ENCODE measurements around the gene INAVA.
A peak's percentile ranks its signal among the peaks of the same experiment; 100 is the strongest.

INAVA gene, protein sequence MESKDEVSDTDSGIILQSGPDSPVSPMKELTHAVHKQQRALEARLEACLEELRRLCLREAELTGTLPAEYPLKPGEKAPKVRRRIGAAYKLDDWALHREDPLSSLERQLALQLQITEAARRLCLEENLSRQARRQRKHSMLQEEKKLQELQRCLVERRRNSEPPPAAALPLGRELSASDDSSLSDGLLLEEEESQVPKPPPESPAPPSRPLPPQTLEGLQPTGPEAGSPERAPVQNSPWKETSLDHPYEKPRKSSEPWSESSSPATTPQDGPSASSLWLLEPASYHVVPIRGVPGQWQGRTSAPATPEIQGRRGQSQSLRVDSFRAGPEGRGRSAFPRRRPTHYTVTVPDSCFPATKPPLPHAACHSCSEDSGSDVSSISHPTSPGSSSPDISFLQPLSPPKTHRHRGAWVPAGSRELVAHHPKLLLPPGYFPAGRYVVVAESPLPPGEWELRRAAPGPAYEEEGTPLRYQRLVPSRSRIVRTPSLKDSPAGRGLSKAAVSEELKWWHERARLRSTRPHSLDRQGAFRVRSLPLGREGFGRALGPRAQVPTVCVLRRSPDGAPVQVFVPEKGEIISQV

GRCh38 chr1:200894712-200895442 is at the start of gene INAVA:
Gene INAVA, plus strand, starts transcription at chr1:200894900. Its CDS starts 3,501 bp downstream, at chr1:200898401.
- Histone ChIP-seq H3K36me3 (ENCODE audit: control insufficient read depth, insufficient read depth, low read length) (peaks cover 24% of the 10 kb centered on the region), H3K9me3 (ENCODE audit: control insufficient read depth, insufficient read depth, low read length) (no peaks in the 10 kb centered on the region), H3K9ac (ENCODE audit: low read depth, low read length) (no peak within 1 kb of the TSS), H3K27me3 (ENCODE audit: control insufficient read depth, insufficient read depth, low read length) (no peaks in the 10 kb centered on the region), H3K4me3 (ENCODE audit: low read depth, low read length) (peak within 1 kb of the TSS; percentile 93), H3K27ac (ENCODE audit: low read depth, low read length) (peak within 1 kb of the TSS; percentile 99), H3K4me1 (ENCODE audit: control insufficient read depth, insufficient read depth, low read length) (peaks cover 44% of the 10 kb centered on the region)

DNA sequence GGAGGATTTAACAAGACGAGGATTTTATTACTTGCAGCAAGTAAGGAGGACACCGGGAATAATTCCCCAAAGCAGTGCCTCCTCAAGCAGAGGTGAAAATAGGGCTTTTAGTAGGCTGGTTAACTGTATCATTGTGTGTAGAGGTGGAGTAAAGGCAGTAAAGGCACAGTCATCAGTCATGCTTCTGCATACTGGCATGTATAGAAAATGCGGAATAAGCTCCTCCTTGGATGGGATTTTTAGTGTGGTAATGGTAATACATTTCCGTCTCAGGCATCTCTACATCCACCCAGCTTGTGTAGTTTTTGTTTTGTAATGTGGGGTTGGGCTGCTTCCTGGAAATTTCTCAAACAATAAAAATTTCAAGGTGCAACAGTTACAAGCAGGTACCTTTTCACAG is 49.3 kb upstream of the INAVA start:
- H3K9ac ChIP-seq (ENCODE audit: low read depth, low read length): no peak overlapping the region
- no peak overlapping the region for H3K4me3 ChIP-seq (ENCODE audit: low read depth, low read length)
- peaks cover 55% of the 10 kb centered on the region for H3K36me3 ChIP-seq (ENCODE audit: control insufficient read depth, insufficient read depth, low read length)
- H3K4me1 ChIP-seq (ENCODE audit: control insufficient read depth, insufficient read depth, low read length): peaks cover 12% of the 10 kb centered on the region; the same call in 1 of the 2 replicates
- H3K27me3 ChIP-seq (ENCODE audit: control insufficient read depth, insufficient read depth, low read length): no peaks in the 10 kb centered on the region
- no peak overlapping the region for H3K27ac ChIP-seq (ENCODE audit: low read depth, low read length)
- H3K9me3 ChIP-seq (ENCODE audit: control insufficient read depth, insufficient read depth, low read length): no peaks in the 10 kb centered on the region

DNA sequence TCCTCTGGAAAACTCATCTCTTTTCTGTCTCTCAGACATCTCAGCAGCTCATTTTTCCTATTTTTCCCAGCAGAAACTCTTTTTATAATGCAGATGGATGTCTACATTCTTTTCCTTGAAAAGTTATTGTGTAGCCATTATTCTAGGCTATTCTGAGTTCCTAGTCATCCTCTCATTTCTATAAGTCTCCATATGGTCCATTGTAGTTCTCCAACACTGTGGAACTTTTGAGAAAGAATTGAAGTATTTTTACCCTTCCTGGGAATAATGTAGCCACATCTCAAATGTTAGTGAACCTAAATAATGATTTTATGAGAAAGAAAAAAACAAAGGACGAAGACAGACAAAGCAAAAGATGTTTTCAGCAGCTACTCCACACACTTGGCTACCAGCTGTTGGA is 48.3 kb upstream of the INAVA start:
- Histone ChIP-seq H3K9ac (ENCODE audit: low read depth, low read length) (no peak overlapping the region), H3K27ac (ENCODE audit: low read depth, low read length) (no peak overlapping the region), H3K4me3 (ENCODE audit: low read depth, low read length) (no peak overlapping the region), H3K4me1 (ENCODE audit: control insufficient read depth, insufficient read depth, low read length) (peaks cover 12% of the 10 kb centered on the region; the same call in 1 of the 2 replicates), H3K9me3 (ENCODE audit: control insufficient read depth, insufficient read depth, low read length) (no peaks in the 10 kb centered on the region), H3K36me3 (ENCODE audit: control insufficient read depth, insufficient read depth, low read length) (peaks cover 63% of the 10 kb centered on the region), H3K27me3 (ENCODE audit: control insufficient read depth, insufficient read depth, low read length) (no peaks in the 10 kb centered on the region)

DNA sequence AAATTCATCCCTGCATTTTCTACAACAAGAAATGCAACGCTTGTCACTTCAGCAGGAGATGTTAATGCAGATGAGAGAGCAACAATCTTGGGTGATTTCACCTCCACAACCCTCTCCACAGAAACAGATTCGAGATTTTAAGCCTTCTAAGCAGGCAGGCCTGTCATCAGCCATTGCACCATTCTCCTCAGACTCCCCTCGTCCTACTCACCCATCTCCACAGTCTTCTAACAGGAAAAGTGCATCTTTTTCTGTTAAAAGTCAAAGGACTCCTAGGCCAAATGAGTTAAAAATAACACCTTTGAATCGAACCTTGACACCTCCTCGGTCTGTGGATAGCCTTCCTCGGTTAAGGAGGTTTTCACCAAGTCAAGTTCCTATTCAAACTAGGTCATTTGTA is 45.3 kb upstream of the INAVA start:
- peaks cover 77% of the 10 kb centered on the region for H3K36me3 ChIP-seq (ENCODE audit: control insufficient read depth, insufficient read depth, low read length)
- no peaks in the 10 kb centered on the region for H3K9me3 ChIP-seq (ENCODE audit: control insufficient read depth, insufficient read depth, low read length)
- no peak overlapping the region for H3K27ac ChIP-seq (ENCODE audit: low read depth, low read length)
- H3K4me1 ChIP-seq (ENCODE audit: control insufficient read depth, insufficient read depth, low read length): peaks cover 12% of the 10 kb centered on the region; the same call in 1 of the 2 replicates
- no peak overlapping the region for H3K4me3 ChIP-seq (ENCODE audit: low read depth, low read length)
- no peaks in the 10 kb centered on the region for H3K27me3 ChIP-seq (ENCODE audit: control insufficient read depth, insufficient read depth, low read length)
- H3K9ac ChIP-seq (ENCODE audit: low read depth, low read length): no peak overlapping the region

- Histone ChIP-seq H3K9me3 (ENCODE audit: control insufficient read depth, insufficient read depth, low read length) (no peaks in the 10 kb centered on the region), H3K27ac (ENCODE audit: low read depth, low read length) (no peak overlapping the region), H3K4me1 (ENCODE audit: control insufficient read depth, insufficient read depth, low read length) (peaks cover 10% of the 10 kb centered on the region; the same call in 1 of the 2 replicates), H3K4me3 (ENCODE audit: low read depth, low read length) (no peak overlapping the region), H3K9ac (ENCODE audit: low read depth, low read length) (no peak overlapping the region), H3K36me3 (ENCODE audit: control insufficient read depth, insufficient read depth, low read length) (peaks cover 82% of the 10 kb centered on the region), H3K27me3 (ENCODE audit: control insufficient read depth, insufficient read depth, low read length) (no peaks in the 10 kb centered on the region)
Measured at GRCh38 chr1:200850554-200850953, 44.1 kb upstream of the INAVA start.

GRCh38 chr1:200856716-200857357 is 37.9 kb upstream of the INAVA start:
- no peaks in the 10 kb centered on the region for H3K4me1 ChIP-seq (ENCODE audit: control insufficient read depth, insufficient read depth, low read length)

DNA sequence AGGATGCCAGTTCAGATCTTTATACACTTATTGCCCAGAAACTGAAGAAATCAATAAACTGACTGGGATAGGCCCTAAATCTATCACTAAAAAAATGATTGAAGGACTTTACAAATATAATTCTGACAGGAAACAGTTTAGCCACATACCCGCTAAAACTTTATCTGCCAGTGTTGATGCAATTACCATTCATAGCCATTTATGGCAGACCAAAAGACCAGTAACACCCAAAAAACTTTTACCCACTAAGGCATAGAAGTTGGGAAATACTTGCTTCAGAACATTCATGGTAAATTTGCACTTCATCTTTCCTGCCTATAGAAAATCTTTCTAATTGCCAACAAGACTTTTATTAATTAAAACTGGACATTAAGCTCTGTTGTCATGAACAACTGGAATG is 36.9 kb upstream of the INAVA start:
- H3K27me3 ChIP-seq (ENCODE audit: control insufficient read depth, insufficient read depth, low read length): no peaks in the 10 kb centered on the region
- no peak overlapping the region for H3K27ac ChIP-seq (ENCODE audit: low read depth, low read length)
- no peaks in the 10 kb centered on the region for H3K4me1 ChIP-seq (ENCODE audit: control insufficient read depth, insufficient read depth, low read length)
- no peak overlapping the region for H3K9ac ChIP-seq (ENCODE audit: low read depth, low read length)
- no peak overlapping the region for H3K4me3 ChIP-seq (ENCODE audit: low read depth, low read length)
- peaks cover 58% of the 10 kb centered on the region for H3K36me3 ChIP-seq (ENCODE audit: control insufficient read depth, insufficient read depth, low read length)
- no peaks in the 10 kb centered on the region for H3K9me3 ChIP-seq (ENCODE audit: control insufficient read depth, insufficient read depth, low read length)

More at GRCh38 chr1:200856716-200857357, 37.9 kb upstream of the INAVA start:
- Histone ChIP-seq H3K27ac (ENCODE audit: low read depth, low read length) (no peak overlapping the region), H3K36me3 (ENCODE audit: control insufficient read depth, insufficient read depth, low read length) (peaks cover 67% of the 10 kb centered on the region), H3K9ac (ENCODE audit: low read depth, low read length) (no peak overlapping the region), H3K4me3 (ENCODE audit: low read depth, low read length) (no peak overlapping the region), H3K9me3 (ENCODE audit: control insufficient read depth, insufficient read depth, low read length) (no peaks in the 10 kb centered on the region), H3K27me3 (ENCODE audit: control insufficient read depth, insufficient read depth, low read length) (no peaks in the 10 kb centered on the region)

DNA sequence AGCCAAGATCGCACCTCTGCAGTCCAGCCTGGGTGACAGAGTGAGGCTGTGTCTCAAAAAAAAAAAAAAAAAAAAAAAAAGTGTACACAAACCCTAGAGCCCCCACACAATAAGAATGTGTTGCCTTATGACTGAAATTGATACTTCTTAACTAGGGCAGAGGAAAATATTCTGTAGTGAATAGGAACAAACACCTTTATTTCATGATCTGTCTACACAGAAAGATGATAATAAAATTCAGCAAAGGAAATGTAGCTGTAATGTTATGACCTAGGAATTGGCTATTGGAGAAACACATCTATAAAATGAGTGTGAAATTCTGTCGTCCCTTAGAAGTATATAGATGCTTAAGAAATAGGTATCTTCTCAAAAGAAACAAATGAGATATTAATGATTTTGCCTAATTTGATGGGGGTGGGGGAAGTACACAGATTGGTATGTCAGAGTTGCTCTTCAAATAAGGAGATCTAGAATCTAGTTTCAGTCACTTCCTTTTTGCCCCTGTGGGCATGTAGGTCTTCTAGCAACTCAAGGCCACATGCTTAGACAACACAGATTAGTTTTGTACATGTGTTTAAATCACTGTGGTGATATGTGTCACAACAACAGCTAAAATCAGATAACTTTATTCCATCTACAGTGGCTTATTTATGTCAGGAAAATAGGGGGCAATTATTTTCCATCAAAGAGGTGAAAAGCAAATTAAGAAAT is 32.6 kb upstream of the INAVA start:
- no peak overlapping the region for H3K27ac ChIP-seq (ENCODE audit: low read depth, low read length)
- no peaks in the 10 kb centered on the region for H3K27me3 ChIP-seq (ENCODE audit: control insufficient read depth, insufficient read depth, low read length)
- no peak overlapping the region for H3K4me3 ChIP-seq (ENCODE audit: low read depth, low read length)

DNA sequence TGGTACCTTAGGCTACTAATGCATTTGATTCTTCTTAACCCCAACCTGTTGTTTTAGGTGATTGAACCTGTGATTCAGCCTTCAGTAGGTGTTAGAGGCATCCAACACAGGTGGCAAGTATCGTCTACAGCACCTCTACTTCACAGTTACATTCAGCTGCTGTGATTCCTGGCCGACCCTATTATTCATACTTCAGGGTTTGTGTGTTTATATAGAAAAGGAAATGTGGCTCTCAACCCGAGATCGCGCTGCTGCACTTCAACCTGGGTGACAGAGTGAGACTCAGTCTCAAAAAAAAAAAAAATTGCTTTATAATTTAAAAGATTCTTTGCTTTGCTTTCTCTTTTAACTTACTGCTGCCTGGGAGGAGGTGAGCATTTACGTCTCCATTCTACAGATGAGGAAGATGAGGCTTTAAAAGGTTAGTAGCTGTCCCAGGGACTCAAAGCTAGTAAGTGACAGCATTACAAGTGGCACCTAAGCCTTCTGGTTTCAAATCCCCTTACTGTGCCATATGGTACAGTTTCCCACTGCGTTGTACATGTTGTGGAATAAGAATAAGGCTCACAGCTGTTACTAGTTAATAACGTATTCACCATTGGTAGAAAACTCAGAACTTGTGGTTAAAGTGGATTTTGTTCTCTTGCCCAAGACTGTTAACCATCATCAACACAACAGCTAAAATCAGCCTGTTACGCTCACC is 31.8 kb upstream of the INAVA start:
- H3K27ac ChIP-seq (ENCODE audit: low read depth, low read length): no peak overlapping the region

More for the DNA sequence above, 32.6 kb upstream of the INAVA start:
- Histone ChIP-seq H3K4me1 (ENCODE audit: control insufficient read depth, insufficient read depth, low read length) (no peaks in the 10 kb centered on the region), H3K36me3 (ENCODE audit: control insufficient read depth, insufficient read depth, low read length) (peaks cover 20% of the 10 kb centered on the region), H3K9me3 (ENCODE audit: control insufficient read depth, insufficient read depth, low read length) (no peaks in the 10 kb centered on the region), H3K9ac (ENCODE audit: low read depth, low read length) (no peak overlapping the region)

DNA sequence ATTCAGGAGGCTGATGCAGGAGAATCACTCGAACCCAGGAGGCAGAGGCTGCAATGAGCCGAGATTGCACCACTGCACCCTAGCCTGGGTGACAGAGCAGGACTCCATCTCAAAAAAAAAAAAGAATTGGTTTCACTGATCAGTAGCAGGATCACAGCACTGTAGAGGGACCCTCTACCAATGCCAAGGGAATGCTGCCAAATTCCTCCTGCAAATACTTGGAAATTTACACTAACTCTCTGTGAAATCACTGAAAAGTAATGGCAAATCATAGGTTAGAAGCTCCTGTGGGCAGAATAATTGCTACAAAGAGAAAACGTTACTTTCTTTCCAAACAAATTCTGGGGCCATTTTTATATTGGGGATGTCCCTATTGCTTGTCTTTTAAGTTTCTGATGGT is 28.6 kb upstream of the INAVA start:
- no peak overlapping the region for H3K4me3 ChIP-seq (ENCODE audit: low read depth, low read length)
- H3K9ac ChIP-seq (ENCODE audit: low read depth, low read length): no peak overlapping the region
- H3K9me3 ChIP-seq (ENCODE audit: control insufficient read depth, insufficient read depth, low read length): no peaks in the 10 kb centered on the region
- no peaks in the 10 kb centered on the region for H3K27me3 ChIP-seq (ENCODE audit: control insufficient read depth, insufficient read depth, low read length)
- H3K4me1 ChIP-seq (ENCODE audit: control insufficient read depth, insufficient read depth, low read length): no peaks in the 10 kb centered on the region
- no peak overlapping the region for H3K27ac ChIP-seq (ENCODE audit: low read depth, low read length)
- H3K36me3 ChIP-seq (ENCODE audit: control insufficient read depth, insufficient read depth, low read length): peaks cover 4% of the 10 kb centered on the region; the same call in 1 of the 2 replicates

More for the DNA sequence above, 31.8 kb upstream of the INAVA start:
- no peak overlapping the region for H3K9ac ChIP-seq (ENCODE audit: low read depth, low read length)
- H3K4me3 ChIP-seq (ENCODE audit: low read depth, low read length): no peak overlapping the region
- no peaks in the 10 kb centered on the region for H3K9me3 ChIP-seq (ENCODE audit: control insufficient read depth, insufficient read depth, low read length)
- peaks cover 12% of the 10 kb centered on the region for H3K36me3 ChIP-seq (ENCODE audit: control insufficient read depth, insufficient read depth, low read length)
- no peaks in the 10 kb centered on the region for H3K27me3 ChIP-seq (ENCODE audit: control insufficient read depth, insufficient read depth, low read length)
- H3K4me1 ChIP-seq (ENCODE audit: control insufficient read depth, insufficient read depth, low read length): no peaks in the 10 kb centered on the region
